CD4-positive, alpha-beta T cell treated with Interferon alpha-2 for 1 hour (primary cell): ENCODE measurements around the gene KLHDC8A.
"Not testable (repeated sequence)": the region's sequence is repeated elsewhere in the genome, so short reads cannot be mapped to it uniquely, and the experiment has no call there.

ENCODE experiments used
- DNase-seq, 2 donors: peaks; one replicate each; pipeline ENCODE4 v3.0.0-alpha.2; 2020 to 2022

Gene KLHDC8A

DNA sequence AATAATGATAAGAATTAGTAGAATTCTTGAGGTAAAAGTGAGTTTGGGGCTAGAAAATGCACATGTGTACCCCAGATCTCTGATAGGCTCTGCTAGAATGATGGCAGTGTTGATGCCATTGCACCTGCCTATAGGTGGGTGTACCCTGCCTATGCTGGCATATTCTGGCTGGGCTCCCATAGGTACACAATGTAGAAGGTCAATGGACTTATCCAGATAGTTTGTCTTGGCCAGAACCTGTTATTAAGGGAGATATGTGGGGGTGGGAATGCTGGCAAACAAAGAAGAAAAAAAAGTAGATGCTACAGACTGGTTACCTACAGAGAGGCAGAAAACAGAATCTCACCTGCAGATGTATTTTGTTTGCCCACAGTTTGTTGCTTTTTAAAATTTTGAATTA is 14.1 kb upstream of the KLHDC8A start:
- no peak for DNase-seq

GRCh38 chr1:205369701-205370123 is 13.0 kb upstream of the KLHDC8A start:
- no peak for DNase-seq

DNA sequence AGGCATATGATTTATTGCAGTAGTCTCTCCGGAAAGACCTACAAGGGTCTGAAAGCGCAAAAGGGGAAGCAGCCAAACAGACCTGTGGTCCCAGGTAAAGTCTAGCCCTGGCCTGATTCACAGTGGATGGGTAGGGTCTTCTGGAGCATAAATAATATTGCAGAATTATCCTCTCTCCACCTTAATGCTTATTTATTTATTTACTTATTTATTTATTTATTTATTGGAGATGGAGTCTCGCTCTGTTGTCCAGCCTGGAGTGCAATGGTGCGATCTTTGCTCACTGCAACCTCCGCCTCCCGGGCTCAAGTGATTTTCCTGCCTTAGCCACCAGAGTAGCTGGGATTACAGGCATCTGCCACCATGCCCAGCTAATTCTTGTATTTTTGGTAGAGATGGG is 11.8 kb upstream of the KLHDC8A start:
- DNase-seq: no peak

DNA sequence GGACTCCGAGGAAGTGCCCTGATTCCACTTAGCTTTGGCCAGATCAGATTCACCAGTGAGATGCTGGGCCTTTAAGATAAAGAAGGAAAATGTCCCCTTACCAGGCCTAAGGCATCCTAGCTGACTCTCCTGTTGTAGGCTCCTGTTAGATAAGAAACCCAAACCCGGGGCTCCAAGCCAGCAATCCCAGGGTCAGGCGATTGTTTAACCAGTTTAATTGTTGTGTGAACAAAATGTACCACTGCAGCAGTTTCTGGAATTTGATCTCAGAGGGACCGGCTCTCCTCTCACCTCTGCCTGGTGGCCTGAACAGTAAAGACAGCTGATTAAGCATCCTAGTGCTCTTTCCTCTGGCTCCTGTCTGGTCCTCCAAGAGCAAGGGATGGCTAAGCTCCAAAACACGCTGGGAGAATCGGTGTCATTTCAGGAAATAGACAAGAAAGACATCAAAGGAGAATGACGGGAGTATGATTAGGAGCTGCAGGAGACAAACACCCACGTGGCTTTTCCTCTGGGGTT is 9.3 kb upstream of the KLHDC8A start:
- DNase-seq: no peak

DNA sequence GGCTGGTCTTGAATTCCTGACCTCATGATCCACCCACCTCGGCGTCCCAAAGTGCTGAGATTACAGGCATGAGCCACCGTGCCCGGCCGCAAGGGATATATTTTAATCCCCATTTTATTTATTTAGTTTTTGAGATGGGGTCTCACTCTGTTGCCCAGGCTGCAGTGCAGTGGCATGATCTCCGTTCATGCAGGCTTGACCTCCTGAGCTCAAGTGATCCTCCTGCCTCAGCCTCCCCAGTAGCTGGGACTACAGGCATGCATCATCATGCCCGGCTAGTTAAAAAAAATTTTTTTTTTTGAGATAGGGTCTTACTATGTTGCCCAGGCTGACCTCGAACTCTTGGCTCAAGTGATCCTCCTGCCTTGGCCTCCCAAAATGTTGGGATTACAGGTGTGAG is 8.4 kb upstream of the KLHDC8A start:
- DNase-seq: not testable (repeated sequence)

DNA sequence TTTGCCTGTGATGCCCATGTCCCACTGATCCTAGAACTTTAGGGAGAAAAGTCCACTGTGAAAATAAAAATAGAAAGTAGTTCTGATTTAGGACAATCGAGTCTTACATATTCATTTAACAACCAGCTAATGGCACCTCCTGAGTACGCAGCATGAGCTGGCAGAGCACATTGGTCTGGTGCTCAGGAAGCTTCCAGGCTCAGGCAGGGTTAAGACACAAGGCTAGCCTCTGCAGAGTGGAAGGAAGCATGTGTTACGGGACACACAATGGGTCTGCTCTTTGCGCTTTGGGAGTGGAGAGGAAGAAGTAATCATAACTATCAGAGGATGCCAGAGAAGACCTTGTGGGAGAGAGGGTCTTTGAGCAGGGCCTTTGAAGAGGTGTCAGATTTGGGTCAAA is 4.2 kb upstream of the KLHDC8A start:
- DNase-seq: no peak

DNA sequence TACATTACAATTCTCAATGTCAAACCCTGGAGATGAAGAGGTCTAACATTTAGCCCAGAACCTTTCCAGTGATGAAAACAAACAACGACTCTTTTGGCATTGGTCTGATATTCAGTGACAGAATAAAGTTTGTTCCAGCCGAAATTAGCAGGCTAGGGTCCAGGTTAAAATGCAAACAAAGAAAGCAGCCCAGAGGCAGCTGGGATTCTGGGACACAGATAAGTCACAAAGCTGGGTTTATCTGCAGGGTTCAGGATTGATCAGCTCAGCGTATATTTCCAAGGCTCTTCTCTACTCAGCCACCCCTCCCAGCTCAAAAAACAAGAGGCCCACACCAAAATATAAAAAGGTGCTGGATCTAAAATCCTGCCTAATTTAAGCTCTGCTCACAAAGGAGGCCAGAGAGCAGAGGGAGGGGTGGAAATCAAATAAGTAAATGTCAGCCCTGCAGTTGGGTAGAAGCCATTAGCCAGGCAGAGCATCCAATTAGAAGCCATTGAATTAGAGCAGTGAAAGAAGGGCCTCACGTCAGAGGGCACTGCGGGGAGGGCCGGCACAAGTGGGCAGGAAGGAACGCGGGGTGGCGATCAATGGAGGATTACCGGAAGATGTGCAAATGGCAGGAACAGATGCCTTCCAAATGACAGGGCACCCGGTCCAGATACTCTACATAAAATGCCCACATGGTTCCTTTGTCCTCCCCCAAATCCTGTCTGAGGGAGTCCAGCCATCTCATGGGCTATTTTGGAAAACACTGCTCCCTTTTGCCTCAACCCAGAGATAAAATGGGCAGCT is 3.2 kb upstream of the KLHDC8A start:
- DNase-seq: no peak

GRCh38 chr1:205358579-205358978 is 1.9 kb upstream of the KLHDC8A start:
- DNase-seq: no peak

DNA sequence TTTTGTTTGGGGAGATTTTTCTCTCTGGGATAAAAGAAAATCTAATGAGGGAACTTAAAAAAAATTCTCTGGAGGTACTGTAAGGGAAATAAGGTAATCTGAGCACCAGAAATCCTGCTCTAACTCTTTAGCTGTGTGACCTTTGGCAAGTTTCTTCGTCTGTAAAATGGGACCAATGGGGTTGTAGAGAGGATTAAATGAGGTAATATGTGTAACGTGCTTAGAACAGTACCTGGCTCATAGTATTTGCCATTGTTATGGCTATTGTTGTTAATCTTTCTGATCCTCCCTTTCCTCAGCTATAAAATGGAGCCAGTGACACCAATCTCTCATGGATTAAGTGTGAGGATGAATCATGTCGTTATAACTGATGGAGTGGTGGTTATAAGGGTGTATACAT is 845 bp upstream of the KLHDC8A start:
- DNase-seq: no peak

DNA sequence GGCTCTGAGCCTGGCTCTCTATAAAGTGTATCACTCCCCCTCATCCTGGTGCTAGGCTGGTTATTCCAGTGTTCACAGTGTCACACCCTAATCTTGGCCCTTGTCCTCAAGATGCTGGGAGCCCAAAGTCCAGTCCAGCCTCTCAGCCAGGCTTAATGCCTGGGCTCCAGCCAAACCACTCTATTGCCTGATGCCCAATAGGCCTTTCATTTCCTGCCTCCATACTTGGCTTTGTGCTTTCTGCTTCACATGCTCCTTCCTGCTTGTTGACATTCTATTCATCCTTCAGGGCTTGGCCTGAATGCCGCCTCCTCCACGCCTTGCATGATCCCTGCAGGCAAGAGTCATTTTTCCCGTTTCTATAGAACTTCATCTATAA is 1.7 kb downstream of the KLHDC8A start:
- no peak for DNase-seq

GRCh38 chr1:205354259-205355074 is 2.3 kb downstream of the KLHDC8A start:
- DNase-seq: peak; percentile 64 to 70

GRCh38 chr1:205353612-205354011 is 3.1 kb downstream of the KLHDC8A start:
- DNase-seq: no peak

DNA sequence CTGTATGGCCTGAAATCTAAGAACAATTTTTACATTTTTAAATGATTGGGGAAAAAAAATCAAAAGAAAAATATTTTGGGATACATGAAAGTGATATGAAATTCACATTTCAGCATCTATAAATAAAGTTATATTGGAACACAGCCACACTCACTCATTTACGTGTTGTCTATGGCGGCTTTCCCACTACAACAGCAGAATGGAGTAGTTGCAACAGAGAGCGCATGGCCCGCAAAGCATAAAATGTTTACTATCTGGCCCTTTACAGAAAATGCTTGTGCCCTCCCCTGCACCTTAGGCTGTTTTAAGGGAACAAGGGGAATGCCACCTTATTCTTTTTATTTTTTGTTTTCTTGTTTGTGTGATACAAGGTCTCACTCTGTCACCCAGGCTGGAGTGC is 3.5 kb downstream of the KLHDC8A start:
- no peak for DNase-seq

GRCh38 chr1:205351984-205352713 is 4.6 kb downstream of the KLHDC8A start:
- no peak for DNase-seq

DNA sequence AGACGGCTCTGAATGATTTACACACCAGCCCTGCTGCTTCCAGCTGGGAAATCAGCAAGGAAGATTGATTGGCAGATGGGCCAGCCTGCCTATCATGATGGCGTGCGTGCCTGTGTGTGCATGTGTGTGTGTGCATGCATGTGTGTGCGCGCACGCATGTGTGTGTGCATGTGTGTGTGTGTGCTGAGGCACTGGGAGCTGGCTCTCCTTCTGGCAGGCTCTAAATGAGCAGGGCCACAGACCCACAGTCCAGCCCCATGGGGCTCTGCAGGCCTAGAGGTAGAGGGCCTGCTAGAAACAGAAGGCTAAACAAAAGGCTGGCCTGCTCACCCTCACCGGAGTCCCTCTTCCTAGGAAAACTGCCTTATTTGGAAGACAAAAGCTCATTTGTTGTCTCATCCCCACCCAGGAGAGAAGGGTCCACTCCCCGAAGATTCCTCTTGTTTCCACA is 6.0 kb downstream of the KLHDC8A start:
- no peak for DNase-seq

GRCh38 chr1:205350124-205350523 is 6.6 kb downstream of the KLHDC8A start:
- DNase-seq: no peak

- peak in 1 of 2 donors; percentile 8 for DNase-seq
Observed at GRCh38 chr1:205348554-205349487, 7.9 kb downstream of the KLHDC8A start.

GRCh38 chr1:205346956-205347574 is 9.7 kb downstream of the KLHDC8A start:
- DNase-seq: no peak

- DNase-seq: no peak
Observed at GRCh38 chr1:205345761-205346160, 11.0 kb downstream of the KLHDC8A start.

DNA sequence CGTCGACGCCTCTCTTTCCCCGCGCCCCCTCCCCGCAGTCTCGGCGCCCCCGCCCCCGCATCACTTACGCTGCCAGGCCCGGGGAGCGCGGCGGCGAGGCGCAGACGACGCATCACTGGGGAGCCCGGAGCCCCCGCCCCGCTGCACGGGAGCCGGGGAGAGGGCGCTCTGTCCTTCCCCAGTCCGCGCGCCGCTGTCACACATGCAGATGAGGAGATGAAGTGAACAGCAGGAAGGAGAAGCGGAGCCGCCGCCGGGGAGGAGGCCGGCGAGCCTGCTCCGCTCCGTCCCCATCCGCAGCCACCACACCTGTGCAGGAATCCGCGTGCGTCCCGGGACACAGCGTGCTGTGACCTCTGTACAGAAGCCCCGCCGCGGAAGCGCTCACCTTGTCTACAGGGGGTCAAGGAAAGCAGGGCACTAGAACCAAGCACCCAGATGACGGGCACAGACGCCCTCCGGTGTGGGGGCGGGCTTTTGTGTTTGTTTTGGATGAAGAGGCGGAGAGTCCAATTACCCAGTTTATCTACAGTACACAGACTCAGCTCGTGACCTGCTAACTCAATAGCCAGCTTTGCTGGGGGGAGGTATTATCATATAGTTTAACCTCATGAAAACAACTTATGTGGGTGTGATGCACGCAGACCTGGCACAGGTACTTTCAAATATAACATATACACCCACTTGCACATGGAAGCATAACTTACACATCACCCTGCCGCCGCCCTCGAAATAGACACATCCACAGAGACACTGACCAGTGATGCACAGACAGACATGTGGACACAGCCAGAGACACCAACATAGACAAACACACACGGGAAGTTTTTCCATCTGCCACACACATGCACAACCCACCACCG is 12.4 kb downstream of the KLHDC8A start:
- DNase-seq: peak in 1 of 2 donors; percentile 25
